SW 1271 (cell line): Measurements from ENCODE around the gene TNRC6B.
"Not testable (repeated sequence)": the region's sequence is repeated elsewhere in the genome, so short reads cannot be mapped to it uniquely, and the experiment has no call there.

Source experiments
- DNase-seq, 2 experiments: peaks; one replicate each; lab custom pipeline; 2025; lab: John Stamatoyannopoulos, UW

Gene TNRC6B

DNA sequence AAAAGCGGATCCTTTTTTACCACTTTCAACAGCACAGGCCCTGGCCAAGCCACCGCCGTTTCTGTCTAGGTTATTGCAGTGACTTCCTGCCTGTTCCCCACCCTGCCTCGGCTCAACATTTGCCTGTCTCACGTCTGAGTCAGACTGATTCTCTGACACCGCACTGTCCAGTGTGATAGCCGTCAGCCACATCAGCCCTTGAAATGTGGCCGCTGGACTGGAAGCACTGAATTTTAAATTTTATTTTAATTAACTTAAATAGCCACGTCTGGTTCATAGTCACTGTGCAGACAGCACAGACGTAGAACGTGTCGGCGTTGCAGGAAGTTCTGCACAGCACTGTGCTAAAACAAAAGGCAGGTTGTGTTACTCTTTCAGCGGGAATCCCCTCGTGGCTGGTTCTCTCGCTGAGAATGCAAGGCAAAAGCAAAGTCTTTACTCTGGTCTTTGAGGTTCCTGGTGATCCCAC, 112.3 kb downstream of the TNRC6B start:
- no peak for DNase-seq

- DNase-seq = no peak
Measured at GRCh38 chr22:40290516-40290915, 112.8 kb downstream of the TNRC6B start.

- no peak for DNase-seq
Measured at GRCh38 chr22:40294696-40295095, 117.0 kb downstream of the TNRC6B start.

DNA sequence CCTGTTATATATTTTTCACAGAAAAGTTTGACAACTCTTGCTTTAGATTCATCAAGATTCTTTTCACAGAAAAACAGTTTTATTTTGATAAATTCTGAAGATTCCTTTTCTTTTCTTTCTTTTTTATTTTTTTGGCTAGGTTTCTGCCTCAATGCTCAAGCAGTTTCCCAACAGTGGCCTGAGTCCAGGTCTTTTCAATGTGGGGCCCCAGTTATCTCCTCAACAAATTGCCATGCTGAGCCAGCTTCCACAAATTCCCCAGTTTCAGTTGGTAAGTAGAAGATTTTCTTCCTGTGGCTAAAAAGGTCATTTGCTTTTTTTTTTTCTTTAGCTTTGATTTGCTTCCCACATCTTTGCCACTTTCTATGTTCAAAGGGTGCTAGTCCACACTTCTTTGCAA, 122.6 kb downstream of the TNRC6B start:
- DNase-seq = no peak

- no peak for DNase-seq
Measured at GRCh38 chr22:40300884-40301672, 123.4 kb downstream of the TNRC6B start.

GRCh38 chr22:40302149-40302548, 124.4 kb downstream of the TNRC6B start:
- no peak for DNase-seq

DNA sequence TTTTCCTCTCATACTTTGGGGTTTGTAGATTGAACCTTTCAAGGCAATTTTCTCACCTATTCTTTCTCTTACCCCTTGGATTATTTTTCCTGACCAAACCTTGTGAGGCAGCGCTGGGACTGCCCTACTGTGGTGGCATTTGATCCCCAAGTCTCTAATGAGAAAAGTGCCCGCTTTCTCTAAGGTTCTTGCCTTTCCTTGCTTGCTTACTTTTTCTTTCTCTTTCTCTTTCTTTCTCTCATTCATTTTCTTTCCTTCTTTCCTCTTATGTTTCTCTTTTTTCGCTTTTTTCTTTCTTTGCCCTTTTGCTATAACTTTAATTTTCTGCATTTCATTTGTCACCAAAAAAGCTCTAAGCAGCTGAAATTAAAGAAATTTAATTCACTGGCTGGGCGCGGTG, 127.9 kb downstream of the TNRC6B start:
- no peak for DNase-seq

GRCh38 chr22:40308999-40309573, 131.4 kb downstream of the TNRC6B start:
- DNase-seq = no peak

- no peak for DNase-seq
Measured at GRCh38 chr22:40309631-40310030, 131.9 kb downstream of the TNRC6B start.

- no peak for DNase-seq
Measured at GRCh38 chr22:40310081-40310767, 132.5 kb downstream of the TNRC6B start.

DNA sequence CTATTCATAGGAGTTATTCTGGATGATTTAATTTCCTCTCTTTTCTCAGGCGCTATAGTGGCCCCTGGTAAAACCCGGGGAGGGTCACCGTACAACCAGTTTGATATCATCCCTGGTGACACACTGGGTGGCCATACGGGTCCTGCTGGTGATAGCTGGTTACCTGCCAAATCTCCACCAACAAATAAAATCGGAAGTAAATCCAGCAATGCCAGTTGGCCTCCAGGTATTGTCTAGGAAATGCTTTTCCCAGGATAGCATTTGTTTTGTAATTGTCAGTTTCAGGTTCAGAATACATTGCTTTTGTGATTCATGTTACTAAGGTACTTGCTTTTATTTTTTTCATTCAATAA, 133.0 kb downstream of the TNRC6B start:
- DNase-seq = no peak

GRCh38 chr22:40311646-40312045, 133.9 kb downstream of the TNRC6B start:
- not testable (repeated sequence) for DNase-seq

DNA sequence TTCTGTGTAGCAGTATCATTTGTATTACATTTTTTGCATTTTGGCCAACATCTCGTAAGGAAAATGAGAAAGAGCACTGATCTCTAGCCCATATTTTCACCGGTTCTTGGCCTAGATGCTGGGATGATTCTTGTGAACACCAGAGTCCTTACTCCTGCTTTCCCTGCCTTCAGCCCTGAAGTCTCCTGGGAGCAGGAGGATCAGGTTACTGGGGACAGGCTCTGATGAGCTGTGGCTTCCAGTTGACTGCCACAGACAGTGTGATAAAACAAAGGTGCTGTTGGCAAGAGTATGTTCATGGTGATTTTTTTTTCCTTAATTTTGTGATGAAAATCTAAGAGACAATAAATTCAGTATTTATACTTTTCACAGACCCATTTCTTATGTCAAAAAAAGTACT, 134.3 kb downstream of the TNRC6B start:
- no peak for DNase-seq

GRCh38 chr22:40313007-40313406, 135.3 kb downstream of the TNRC6B start:
- no peak for DNase-seq

DNA sequence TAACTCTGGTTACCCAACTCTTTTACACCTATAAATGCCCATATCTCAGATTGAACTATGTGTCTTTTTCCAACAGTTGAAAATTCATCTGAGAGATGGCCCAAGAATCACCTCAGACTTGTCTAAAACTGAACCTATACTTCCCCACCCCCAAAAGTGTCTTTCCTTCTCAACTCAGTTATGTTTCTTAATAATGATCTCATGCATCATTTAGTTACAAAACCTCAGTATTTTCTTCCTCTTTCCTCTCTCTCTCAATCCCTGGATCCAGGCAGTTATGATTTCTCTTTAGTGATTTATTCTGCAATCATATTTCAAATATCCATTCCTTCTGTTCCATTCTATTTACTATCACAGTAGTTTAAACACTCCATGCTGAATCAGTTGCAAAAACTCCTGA, 136.3 kb downstream of the TNRC6B start:
- no peak for DNase-seq

- no peak for DNase-seq
Measured at GRCh38 chr22:40320687-40321086, 143.0 kb downstream of the TNRC6B start.

DNA sequence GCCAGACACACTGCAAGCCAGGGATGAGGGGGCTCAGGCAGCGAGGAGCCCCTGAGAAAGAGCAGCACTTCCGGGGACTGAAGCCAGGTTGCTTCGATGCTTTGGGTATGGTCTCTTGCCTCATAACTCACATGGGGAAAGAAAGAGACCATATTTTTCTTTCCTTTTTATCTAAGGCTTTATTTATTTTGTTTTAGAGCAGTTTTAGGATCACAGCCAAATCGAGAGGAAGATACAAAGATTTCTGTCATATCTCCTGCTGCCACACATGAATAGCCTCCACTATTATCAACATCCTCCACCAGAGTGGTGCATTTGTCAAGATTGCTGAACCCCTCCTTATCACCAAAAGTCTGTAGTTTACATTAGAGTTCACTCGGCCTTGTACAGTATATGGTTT, 144.3 kb downstream of the TNRC6B start:
- DNase-seq = no peak

- no peak for DNase-seq
Measured at GRCh38 chr22:40322818-40323447, 145.2 kb downstream of the TNRC6B start.

DNA sequence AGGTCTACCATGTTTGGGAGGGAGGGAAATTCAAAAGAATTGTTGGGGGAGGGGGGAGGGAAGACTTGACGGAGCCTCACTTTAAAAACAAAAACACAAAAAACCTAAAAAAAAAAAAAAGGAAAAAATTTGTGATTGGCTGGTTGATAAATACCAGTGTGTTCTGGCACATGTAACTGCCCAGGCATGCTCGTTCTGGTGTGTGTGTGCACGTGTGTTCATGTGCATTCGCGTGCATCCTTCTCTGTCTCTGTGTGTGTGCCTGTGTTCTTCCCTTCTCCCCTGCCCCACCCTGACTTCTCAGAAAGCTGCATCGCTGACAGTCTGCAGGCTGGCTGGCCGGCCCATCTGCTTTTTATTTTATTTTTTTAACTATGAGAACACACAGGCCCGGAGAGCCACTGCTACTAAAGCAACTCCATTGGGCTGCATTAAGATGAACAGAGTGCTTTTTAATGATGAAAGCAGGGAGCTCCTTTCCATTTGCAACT, 146.0 kb downstream of the TNRC6B start:
- DNase-seq = no peak

DNA sequence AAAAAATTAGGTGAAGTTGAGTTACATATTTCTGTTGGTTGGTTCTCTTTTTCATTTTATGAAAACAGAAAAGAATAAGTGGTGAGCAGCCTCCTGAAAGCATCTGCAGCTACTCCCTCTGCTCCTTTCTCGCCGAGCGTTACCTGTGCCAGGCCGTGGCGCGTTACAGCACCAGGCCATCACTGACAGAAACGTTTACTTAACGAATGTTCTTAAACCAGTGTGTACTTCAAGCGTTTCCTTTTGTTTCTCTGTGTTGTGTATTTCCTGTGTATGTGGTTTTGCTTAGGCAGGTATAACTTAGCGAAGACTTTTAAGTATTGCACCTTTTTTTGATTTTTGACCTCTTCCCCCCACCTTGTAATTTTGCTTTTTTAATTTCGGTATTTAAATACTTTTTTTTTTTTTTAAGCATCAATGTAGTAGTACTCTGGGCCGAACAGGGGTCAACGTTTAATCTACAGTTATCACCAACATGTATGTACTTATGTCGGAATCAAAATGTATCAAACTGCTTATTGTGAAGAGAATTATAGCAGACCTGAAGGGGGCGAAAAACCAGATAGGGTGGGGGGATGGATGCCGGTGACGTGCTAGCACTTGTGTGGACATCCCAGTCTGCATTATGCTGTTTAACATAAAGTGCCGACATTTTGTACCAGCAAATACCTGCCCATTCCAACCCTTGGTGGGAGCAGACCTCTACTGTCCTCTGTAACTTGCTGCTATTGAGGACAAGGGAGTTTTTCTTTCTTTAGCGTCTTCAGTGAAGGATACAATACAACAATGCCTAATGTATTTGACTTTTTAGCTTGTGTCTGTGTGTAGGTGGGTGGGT, 147.0 kb downstream of the TNRC6B start:
- DNase-seq = no peak

DNA sequence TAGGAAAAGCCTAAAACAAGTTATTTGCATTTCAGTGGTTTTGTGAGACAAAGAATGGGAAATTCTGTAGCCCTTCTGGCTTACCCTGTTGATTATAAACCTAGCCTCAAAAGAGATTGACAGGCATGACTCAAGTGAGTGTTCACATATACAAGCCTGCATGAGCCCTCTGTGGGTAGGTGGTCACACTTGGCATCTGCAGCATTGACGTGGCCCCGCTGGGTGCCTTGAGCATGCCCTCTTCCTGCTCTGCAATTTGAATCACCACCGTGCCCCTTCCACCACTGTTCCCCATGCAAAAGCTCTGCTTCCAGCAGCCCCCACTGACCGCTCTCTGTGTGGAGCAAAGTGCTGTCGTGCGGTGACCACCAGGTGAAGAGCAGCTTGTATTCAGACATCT, 147.6 kb downstream of the TNRC6B start:
- DNase-seq = no peak
